Measurements from ENCODE around the gene TMPO. TPM values are rescaled to one million over a fixed set of nuclear protein-coding genes. Genes with fewer than 3 reads are reported as not detected.
A peak's percentile ranks its signal among the peaks of the same experiment; 100 is the strongest.
"Not testable (repeated sequence)": the region's sequence is repeated elsewhere in the genome, so short reads cannot be mapped to it uniquely, and the experiment has no call there.

TMPO gene, protein sequence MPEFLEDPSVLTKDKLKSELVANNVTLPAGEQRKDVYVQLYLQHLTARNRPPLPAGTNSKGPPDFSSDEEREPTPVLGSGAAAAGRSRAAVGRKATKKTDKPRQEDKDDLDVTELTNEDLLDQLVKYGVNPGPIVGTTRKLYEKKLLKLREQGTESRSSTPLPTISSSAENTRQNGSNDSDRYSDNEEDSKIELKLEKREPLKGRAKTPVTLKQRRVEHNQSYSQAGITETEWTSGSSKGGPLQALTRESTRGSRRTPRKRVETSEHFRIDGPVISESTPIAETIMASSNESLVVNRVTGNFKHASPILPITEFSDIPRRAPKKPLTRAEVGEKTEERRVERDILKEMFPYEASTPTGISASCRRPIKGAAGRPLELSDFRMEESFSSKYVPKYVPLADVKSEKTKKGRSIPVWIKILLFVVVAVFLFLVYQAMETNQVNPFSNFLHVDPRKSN
- 46.1 and 83.3 TPM in 2 replicates for total RNA-seq

DNA sequence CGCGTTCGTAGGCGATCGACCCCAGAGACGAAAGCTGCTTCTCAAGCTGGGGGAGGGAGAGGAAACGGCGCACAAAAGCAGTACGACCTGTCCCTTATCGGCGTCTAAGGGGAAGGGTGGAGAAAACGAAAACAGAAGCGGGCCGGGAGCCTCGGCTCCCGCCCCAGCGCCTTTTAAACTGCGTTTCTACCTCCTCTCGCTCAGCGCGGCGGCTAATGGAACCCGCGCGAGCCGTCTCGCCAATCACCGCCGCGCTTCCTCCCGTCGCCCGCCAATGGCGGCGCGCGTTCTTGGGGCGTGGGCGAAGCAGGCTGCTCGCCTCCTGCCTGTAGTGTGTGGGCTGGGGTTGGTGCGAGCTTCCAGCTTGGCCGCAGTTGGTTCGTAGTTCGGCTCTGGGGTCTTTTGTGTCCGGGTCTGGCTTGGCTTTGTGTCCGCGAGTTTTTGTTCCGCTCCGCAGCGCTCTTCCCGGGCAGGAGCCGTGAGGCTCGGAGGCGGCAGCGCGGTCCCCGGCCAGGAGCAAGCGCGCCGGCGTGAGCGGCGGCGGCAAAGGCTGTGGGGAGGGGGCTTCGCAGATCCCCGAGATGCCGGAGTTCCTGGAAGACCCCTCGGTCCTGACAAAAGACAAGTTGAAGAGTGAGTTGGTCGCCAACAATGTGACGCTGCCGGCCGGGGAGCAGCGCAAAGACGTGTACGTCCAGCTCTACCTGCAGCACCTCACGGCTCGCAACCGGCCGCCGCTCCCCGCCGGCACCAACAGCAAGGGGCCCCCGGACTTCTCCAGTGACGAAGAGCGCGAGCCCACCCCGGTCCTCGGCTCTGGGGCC lies at the start of gene TMPO:
TSS of gene TMPO (plus strand) at position 304 of the 824 bp plus-strand sequence. CDS start at position 582, 278 bp downstream.
- DNase-seq (ENCODE audit: low read depth in 2 of 2) = peak; percentile 78 to 92

DNA sequence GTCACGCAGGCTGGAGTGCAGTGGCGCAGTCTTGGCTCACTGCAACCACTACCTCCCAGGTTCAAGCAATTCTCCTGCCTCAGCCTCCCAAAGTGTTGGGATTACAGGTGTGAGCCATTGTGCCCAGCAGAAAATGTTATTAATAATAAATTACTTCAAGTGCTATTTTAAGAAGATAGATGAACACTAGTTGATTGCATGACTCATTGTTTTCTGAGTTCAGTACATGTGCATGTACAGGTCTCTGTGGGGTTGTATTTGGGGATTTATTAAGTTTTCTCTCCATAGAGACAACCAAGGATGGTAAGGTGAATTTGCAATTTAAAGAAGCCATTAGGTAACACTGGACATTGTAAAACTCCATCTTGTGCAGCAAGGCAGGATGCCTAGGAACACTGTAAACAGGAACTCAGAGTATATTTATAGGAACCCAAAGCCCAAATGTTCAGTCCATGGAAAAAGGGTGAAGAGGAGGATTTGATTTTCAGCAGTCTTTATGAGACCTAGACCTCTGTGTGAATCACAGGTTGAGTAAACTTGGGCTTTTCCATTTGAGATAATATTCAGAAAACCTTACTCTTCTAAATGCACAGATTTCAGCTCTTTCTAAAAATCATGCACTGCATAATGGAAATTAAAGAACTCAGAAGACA lies 49.3 kb upstream of the TMPO start:
- DNase-seq (ENCODE audit: low read depth in 2 of 2) = no peak

- no peak for DNase-seq (ENCODE audit: low read depth in 2 of 2)
Observed at GRCh38 chr12:98466640-98467400, 48.6 kb upstream of the TMPO start.

- DNase-seq (ENCODE audit: low read depth in 2 of 2) = no peak
Observed at GRCh38 chr12:98469109-98469508, 46.3 kb upstream of the TMPO start.

GRCh38 chr12:98470469-98471082 lies 44.8 kb upstream of the TMPO start:
- no peak for DNase-seq (ENCODE audit: low read depth in 2 of 2)

DNA sequence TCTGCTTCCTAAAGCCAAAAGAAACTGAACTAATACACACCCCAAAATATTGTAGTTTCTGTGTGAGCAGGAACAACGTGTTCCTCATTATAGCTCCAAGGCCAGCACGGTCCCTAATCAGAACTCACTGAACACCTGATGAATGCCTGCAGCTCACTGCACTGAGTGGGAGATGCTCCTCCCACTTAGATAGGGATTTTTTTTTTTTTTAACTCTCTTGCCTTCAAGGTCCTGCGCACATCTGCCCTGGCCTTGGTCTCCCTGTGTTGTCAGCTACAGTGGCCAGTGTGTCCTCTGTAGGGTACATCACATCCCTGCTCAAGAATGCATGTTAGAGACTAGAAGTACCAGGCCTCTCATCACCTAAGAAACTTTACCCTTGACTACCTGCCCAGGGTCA lies 44.3 kb upstream of the TMPO start:
- no peak for DNase-seq (ENCODE audit: low read depth in 2 of 2)

DNA sequence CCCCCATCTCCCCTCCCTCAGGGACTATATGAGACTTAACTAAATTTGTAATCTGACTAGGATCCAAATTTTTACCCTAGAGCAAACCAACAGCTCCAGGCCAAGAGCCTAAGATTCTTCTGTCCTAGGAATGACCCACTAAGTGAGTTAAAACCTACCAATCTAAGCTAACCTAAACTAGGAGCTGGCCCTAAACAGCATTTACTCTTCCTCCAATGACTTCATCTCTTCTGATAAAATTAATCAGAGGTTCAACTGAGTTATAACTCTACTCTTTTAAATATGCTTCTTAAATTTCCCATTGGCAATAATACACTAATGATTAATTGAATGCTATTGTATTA lies 39.9 kb upstream of the TMPO start:
- no peak for DNase-seq (ENCODE audit: low read depth in 2 of 2)

DNA sequence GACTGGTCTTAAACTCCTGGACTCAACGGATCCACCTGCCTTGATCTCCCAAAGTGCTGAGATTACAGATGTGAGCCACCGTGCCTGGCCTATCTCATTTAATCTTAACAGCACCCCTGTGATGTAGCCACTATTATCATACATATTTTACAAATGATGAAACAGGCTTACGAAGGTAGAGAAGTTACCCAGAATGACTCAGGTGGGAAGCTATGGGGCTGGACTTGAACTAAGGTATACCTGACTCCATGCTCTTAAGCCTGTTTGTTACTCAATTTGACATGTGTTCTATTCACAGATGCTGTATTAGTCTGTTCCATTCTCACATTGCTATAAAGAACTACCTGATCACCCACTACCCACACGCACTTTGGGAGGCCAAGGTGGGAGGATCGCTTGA lies 36.8 kb upstream of the TMPO start:
- DNase-seq (ENCODE audit: low read depth in 2 of 2) = no peak

DNA sequence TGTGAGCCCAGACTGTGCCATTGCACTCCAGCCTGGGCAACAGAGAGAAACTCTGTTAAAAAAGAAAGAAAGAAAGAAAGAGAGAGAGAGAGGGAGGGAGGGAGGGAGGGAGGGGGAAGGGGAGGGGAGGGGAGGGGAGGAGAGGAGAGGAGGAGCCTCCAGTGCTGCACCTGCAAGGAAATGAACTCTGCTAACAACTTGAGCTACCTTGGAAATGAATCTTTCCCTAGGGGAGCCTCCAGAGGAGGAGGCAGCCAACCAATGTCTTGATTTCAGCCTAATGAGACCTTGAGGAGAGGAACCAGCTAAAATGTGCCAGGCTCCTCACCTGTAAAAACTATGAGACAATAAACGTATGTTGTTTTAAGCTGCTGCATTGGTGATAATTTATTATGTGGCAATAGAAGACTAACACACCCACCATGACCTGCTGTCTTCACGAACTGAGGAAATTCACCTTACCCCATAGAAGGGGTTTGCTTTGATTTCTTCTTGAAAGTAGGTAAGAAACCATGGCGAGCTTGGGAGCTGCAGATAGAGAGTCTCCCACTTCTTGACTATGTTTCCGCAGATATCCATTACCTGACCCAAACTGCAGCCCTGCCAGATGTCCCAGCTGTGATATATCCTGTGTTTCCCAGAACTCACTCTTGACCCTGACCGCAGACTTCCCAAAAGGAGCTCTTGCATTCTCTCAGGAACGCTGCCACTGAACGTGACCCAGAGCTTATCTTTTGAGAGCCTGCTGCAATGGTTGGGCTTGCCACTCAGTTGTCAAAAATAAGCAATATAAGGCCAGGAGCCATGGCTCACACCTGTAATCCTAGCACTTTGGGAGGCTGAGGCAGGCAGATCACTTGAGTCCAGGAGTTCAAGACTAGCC lies 31.5 kb upstream of the TMPO start:
- DNase-seq (ENCODE audit: low read depth in 2 of 2) = no peak

DNA sequence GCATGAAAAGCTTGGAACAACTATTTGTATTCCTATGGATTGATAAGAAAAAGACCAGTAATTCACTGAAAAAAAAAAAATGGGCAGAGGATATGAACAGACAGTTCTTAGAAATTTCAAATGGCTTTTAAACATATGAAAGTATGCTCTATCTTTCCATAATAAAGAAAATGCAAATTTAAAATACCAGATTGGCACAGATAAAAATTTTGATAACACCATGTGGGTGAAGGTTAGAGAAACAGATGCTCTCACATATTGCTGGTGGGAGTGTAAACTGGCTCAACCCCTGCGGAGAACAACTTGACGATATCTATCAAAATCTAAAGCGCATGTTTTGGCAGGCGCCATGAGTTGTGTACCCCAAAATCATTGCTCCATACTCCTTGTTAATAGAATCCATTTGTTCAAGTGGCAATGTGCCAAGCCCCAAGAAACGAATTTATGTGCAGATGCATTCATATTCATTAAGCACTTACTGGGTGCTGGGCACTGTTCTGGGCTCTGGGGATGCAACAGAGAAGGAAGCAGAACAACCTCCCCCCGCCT lies 29.5 kb upstream of the TMPO start:
- DNase-seq (ENCODE audit: low read depth in 2 of 2) = no peak

DNA sequence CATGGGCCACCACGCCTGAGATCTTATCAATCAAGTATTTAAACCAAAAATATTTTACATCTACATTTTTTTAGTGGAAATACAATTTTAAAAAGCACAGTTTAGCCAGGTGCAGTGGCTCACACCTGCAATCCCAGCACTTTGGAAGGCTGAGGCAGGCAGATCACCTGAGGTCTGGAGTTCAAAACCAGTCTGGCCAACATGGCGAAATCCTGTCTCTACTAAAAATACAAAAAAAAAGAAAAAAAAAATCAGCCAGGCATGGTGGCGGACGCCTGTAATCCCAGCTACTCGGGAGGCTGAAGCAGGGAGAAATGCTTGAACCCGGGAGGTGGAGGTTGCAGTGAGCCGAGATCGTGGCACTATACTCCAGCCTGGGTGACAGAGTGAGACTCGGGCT lies 27.0 kb upstream of the TMPO start:
- DNase-seq (ENCODE audit: low read depth in 2 of 2) = not testable (repeated sequence)

DNA sequence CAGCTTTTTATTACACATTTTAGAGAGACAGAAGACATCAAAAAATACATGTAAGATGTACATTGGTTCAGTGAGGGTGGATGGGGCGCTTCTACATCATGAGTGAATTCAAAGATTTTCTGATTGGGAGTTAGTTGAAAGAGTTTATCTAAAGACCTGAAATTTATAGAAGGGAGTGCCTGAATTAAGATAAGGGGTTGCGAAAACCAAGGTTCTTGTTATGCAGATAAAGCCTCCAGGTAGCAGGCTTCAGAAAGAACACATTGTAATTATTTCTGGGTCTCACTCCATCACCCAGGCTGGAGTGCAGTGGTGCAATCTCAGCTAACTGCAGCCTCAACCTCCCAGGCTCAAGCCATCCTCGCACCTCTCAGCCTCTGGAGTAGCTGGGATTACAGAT lies 26.2 kb upstream of the TMPO start:
- DNase-seq (ENCODE audit: low read depth in 2 of 2) = no peak

DNA sequence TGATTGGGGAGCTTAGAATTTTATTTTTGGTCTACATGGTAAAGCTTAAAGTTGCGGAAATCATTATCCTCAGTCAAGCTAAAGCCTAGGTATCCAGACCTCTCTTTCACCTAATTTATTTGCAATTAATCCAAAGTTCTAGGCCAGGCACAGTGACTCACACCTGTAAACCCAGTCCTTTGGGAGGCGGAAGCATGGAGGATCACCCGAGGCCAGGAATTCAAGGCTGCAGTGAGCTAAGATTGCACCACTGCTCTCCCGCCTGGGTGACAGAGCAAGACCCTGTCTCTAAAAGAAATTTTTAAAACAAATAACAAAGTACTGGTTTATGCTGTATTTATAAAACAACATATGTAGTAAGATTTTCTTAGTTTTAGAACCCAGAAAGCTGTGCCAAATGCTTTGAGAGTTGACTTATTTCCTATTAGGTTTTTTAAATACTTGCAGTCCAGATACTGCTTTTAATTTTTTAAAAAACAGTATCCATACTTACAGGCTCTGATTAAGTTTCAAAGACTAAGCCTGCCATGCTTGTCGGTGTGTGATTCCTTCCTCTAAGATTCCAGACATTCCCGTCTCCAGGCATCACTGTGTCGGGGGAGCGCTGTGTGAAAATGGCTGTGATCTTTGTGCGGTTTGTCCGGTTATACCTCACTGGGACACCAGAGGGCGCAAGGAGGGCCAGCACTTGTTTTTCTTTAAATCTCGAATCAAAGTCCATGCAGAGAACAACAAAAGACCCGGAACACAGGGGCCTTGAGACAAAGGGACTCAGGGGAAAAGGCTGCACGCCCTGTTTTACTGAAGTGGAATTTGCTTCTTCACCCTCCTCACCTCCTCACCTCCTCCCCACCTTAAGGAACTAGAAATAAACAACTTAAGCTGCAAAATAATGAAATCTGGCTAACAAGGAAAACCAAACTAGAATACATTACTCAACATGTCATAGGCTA lies 24.6 kb upstream of the TMPO start:
- peak; percentile 66 to 80 for DNase-seq (ENCODE audit: low read depth in 2 of 2)

GRCh38 chr12:98492580-98493140 lies 22.7 kb upstream of the TMPO start:
- no peak for DNase-seq (ENCODE audit: low read depth in 2 of 2)

- DNase-seq (ENCODE audit: low read depth in 2 of 2) = not testable (repeated sequence)
Observed at GRCh38 chr12:98501266-98501629, 14.1 kb upstream of the TMPO start.

DNA sequence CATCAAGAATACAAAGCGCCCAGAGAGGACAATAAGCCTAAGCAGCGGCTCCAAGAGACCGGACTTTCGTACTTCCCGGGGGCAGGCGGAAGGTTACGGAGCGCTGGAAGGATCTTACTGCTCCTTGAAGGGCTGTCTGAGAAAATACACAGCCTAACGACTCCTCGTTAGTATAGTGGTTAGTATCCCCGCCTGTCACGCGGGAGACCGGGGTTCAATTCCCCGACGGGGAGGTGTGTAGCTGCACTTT lies 12.1 kb upstream of the TMPO start:
- DNase-seq (ENCODE audit: low read depth in 2 of 2) = peak; percentile 83 to 92

DNA sequence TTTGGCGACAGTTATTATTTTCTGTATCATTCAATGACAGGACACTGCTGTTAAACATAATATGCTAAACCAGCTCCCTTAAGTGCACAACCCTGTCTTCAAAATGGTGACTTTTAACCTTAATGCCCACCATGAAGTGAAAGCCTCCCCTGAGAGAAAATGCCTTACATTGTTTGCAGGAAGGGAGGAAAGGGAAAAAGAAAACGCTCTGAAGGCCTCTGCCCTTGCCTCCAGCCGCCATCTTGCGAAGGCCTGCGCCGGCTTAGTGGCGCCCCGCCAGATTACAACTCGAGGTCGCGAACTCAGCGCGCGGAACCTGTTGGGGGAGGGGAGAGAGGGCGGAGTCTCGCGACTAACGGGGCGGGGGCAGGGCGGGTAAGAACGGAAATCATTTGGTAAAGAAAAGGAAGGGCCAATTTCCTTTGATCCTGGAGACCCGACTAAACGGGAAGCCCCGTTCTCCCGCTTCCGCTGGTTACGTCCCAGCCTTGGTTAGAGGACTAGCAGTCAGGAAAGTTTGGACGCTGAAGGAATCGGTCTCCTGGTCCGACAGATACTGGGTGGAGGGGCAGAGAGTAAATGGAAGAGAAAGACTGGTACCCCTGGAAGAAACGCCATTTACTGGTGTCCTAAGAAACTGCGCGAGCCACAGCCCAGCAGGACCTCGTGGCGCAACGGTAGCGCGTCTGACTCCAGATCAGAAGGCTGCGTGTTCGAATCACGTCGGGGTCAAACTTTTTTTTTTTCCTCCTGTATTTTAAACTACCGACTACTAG lies 11.6 kb upstream of the TMPO start:
- peak; percentile 85 to 90 for DNase-seq (ENCODE audit: low read depth in 2 of 2)

DNA sequence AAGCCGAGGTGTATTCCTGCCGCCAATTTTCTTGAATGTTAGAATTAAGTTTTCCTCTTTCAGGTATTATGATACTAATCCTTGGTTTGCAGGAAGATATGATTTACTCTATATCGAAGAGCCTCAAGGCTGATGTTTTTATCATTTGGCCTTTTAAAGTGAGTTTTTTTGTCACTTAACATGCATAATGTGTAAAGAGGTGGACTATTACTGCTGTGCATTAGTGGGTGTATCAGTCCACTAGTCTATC lies 11.1 kb upstream of the TMPO start:
- no peak for DNase-seq (ENCODE audit: low read depth in 2 of 2)
